Activated naive CD4-positive, alpha-beta T cell treated with anti-CD3 and anti-CD28 coated beads, Interleukin-2, amount 50 U/mL, for 24 hours (primary cell): ENCODE measurements around the gene TLDC2.
"Not testable (repeated sequence)": the region's sequence is repeated elsewhere in the genome, so short reads cannot be mapped to it uniquely, and the experiment has no call there.

Source experiments
- H3K27ac Mint-ChIP-seq: one replicate; pipeline ENCODE4 v1.8.0; 2021; ENCODE audit warnings: mild to moderate bottlenecking, mixed read lengths
- H3K27me3 Mint-ChIP-seq: one replicate; pipeline ENCODE4 v1.8.0; 2021; ENCODE audit warnings: mixed read lengths
- H3K36me3 Mint-ChIP-seq: one replicate; pipeline ENCODE4 v1.8.0; 2021; ENCODE audit warnings: mixed read lengths
- H3K4me1 Mint-ChIP-seq: one replicate; pipeline ENCODE4 v1.8.0; 2021; ENCODE audit warnings: mixed read lengths
- H3K4me3 Mint-ChIP-seq: one replicate; pipeline ENCODE4 v1.8.0; 2021; ENCODE audit warnings: mild to moderate bottlenecking, mixed read lengths
- H3K9me3 Mint-ChIP-seq: one replicate; pipeline ENCODE4 v1.8.0; 2021; ENCODE audit warnings: mixed read lengths

The TLDC2 gene

GRCh38 chr20:36933571-36933970 is 57.6 kb downstream of the TLDC2 start:
- Mint-ChIP-seq H3K4me1 (peaks cover 70% of the 10 kb centered on the region), H3K36me3 (peaks cover 21% of the 10 kb centered on the region)
- H3K27ac Mint-ChIP-seq, H3K4me3 Mint-ChIP-seq, H3K27me3 Mint-ChIP-seq, H3K9me3 Mint-ChIP-seq: not testable (repeated sequence)

GRCh38 chr20:36936341-36936740 is 60.4 kb downstream of the TLDC2 start:
- Mint-ChIP-seq H3K27me3 (no peaks in the 10 kb centered on the region), H3K36me3 (peaks cover 20% of the 10 kb centered on the region), H3K27ac (peak overlapping the region; percentile 77)

GRCh38 chr20:36936761-36937401 is 60.9 kb downstream of the TLDC2 start:
- H3K9me3 Mint-ChIP-seq, H3K27me3 Mint-ChIP-seq: not testable (repeated sequence)
- H3K4me1 Mint-ChIP-seq, result peaks cover 64% of the 10 kb centered on the region
- H3K4me3 Mint-ChIP-seq, result peak overlapping the region; percentile 37
- peaks cover 22% of the 10 kb centered on the region for H3K36me3 Mint-ChIP-seq
- H3K27ac Mint-ChIP-seq, result peak overlapping the region; percentile 51

More at GRCh38 chr20:36936341-36936740, 60.4 kb downstream of the TLDC2 start:
- no peaks in the 10 kb centered on the region for H3K9me3 Mint-ChIP-seq
- peaks cover 64% of the 10 kb centered on the region for H3K4me1 Mint-ChIP-seq
- no peak overlapping the region for H3K4me3 Mint-ChIP-seq

- Mint-ChIP-seq H3K36me3 (peaks cover 22% of the 10 kb centered on the region), H3K9me3 (no peaks in the 10 kb centered on the region), H3K4me3 (peak overlapping the region; percentile 37), H3K4me1 (peaks cover 63% of the 10 kb centered on the region), H3K27me3 (no peaks in the 10 kb centered on the region), H3K27ac (peak overlapping the region; percentile 36)
Observed at GRCh38 chr20:36937402-36937770, 61.4 kb downstream of the TLDC2 start.

GRCh38 chr20:36941401-36941835 is 65.5 kb downstream of the TLDC2 start:
- no peaks in the 10 kb centered on the region for H3K9me3 Mint-ChIP-seq
- peaks cover 21% of the 10 kb centered on the region for H3K36me3 Mint-ChIP-seq
- H3K4me3 Mint-ChIP-seq, result peak overlapping the region; percentile 63
- peak overlapping the region; percentile 91 for H3K27ac Mint-ChIP-seq
- peaks cover 75% of the 10 kb centered on the region for H3K4me1 Mint-ChIP-seq
- no peaks in the 10 kb centered on the region for H3K27me3 Mint-ChIP-seq
